Sigmoid colon (tissue), 7 donors: ENCODE measurements around the gene DIS3L2. TPM values are rescaled to one million over a fixed set of nuclear protein-coding genes. Genes with fewer than 3 reads are reported as not detected.

Source experiments
- DNase-seq: peaks from one replicate; pipeline ENCODE4 v3.0.0-alpha.2; 2019
- H3K27ac ChIP-seq, 4 donors: fragments of 200-600 bp; sonication (generic); one replicate each; pipeline ENCODE4 v1.5.1; 2016 to 2019; ENCODE audit warnings: mild to moderate bottlenecking in 1 of 4
- H3K27me3 ChIP-seq, 3 donors: fragments of 200-600 bp; sonication (generic); one replicate each; pipeline ENCODE4 v1.5.1; 2019; ENCODE audit warnings: mild to moderate bottlenecking in 1 of 3
- H3K36me3 ChIP-seq, 4 donors: fragments of 200-600 bp; sonication (generic); one replicate each; pipeline ENCODE4 v1.5.1; 2016 to 2019
- H3K4me1 ChIP-seq, 4 donors: fragments of 200-600 bp; sonication (generic); one replicate each; pipeline ENCODE4 v1.5.1; 2017 to 2019
- H3K4me3 ChIP-seq, 4 donors: fragments of 200-600 bp; sonication (generic); one replicate each; pipeline ENCODE4 v1.5.1; 2017 to 2019; ENCODE audit warnings: mild to moderate bottlenecking in 2 of 4, moderate library complexity in 1 of 4
- H3K9me3 ChIP-seq, 4 donors: fragments of 200-600 bp in 3 of 4; sonication (generic) in 3 of 4; one replicate each; pipeline versions ENCODE4 v1.5.1 to v1.6.1; 2013 to 2019
- EP300 ChIP-seq, 4 donors: sonication (generic); formaldehyde crosslinking; IDR thresholded peaks; one replicate each; pipeline ENCODE4 v1.6.1; 2017; ENCODE audit warnings: antibody characterized with exemption in 4 of 4
- POLR2A ChIP-seq, 2 donors: fragments of 450-650 bp; IDR thresholded peaks; one replicate each; pipeline ENCODE4 v1.6.1; 2016; ENCODE audit warnings: antibody characterized with exemption in 2 of 2, mild to moderate bottlenecking in 2 of 2, moderate library complexity in 2 of 2
- POLR2AphosphoS5 ChIP-seq, 4 donors: sonication (generic); formaldehyde crosslinking; IDR thresholded peaks; one replicate each; pipeline ENCODE4 v1.6.1; 2017; ENCODE audit warnings: antibody characterized with exemption in 4 of 4
- WGBS, 2 donors: extraction: QIAGEN DNeasy Blood & Tissue Kit; methylation state at CpG; one replicate each; pipeline ENCODE4 v1.1.7; 2013; 5-methylcytosine and 5-hydroxymethylcytosine counted together
- intact Hi-C: fragments of 100-400 bp; cut with DNase I; formaldehyde crosslinking; loops from one replicate; pipeline ENCODE4 v1.15.1; 2023
- polyA plus RNA-seq, 3 donors: library from polyadenylated mRNA; stranded (reverse); fragments of 200-250 nt; gene quantifications; one replicate each; pipeline ENCODE4 v1.2.3, GENCODE V29; 2013
- total RNA-seq, 4 donors: library from RNA; depleted of rRNA; stranded (reverse); fragments of >200 nt; gene quantifications; one replicate each; pipeline ENCODE4 v1.1.0, GENCODE V29; 2016
- TF ChIP-seq, protein P1 (sequence below), 4 experiments: fragments of 450-650 bp in 3 of 4; fragments of 200-600 bp in 1 of 4; IDR thresholded peaks; one replicate each; pipeline ENCODE4 v1.5.1; 2016 to 2019; ENCODE audit warnings: antibody characterized with exemption in 4 of 4, mild to moderate bottlenecking in 3 of 4, moderate library complexity in 2 of 4
- donor health status: healthy with polysubstance abuse.
- donor health status: Bipolar disorder and iron deficiency.
- donor health status: healthy.

DIS3L2 gene
- total and polyA plus RNA-seq, 7 donors = 8.8 to 37.9 (median 22.5) TPM

DNA sequence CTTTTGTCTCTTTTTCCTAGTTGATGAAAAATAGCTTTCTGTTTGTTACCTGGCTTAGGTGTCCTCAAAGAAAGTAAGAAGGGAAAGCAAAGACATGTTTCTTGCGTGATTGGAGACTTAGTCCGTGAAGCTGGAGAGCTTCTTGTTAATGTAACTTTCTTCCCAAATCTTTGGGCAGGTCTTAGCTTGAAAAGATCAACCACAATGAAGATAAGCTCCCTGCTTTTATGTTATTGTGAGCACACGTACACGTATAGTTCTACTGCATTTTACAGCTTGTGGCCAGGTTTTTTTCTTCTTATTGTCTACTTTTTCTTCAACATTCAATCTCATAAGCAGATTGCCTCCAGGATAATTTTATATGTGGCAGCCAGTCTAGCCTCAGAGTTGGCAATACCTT lies 99.8 kb downstream of the DIS3L2 start:
- DNase-seq = no peak
- 89 to 93% methylated on average over 4 of the region's 4 CpGs for WGBS, 2 donors
- Histone ChIP-seq H3K27me3 (no peaks in the 10 kb centered on the region), H3K4me1 (peaks cover 0 to 10% (median 9%) of the 10 kb centered on the region in 4 donors), H3K9me3 (no peaks in the 10 kb centered on the region), H3K27ac (no peak overlapping the region), H3K4me3 (no peak overlapping the region), H3K36me3 (no peaks in the 10 kb centered on the region)
- no peak for TF ChIP-seq EP300 (IDR thresholded peaks at IDR 0.05)
- TF ChIP-seq POLR2AphosphoS5 (IDR thresholded peaks at IDR 0.05) = no peak
- TF ChIP-seq POLR2A (IDR thresholded peaks at IDR 0.05) = no peak
- TF ChIP-seq, protein P1, sequence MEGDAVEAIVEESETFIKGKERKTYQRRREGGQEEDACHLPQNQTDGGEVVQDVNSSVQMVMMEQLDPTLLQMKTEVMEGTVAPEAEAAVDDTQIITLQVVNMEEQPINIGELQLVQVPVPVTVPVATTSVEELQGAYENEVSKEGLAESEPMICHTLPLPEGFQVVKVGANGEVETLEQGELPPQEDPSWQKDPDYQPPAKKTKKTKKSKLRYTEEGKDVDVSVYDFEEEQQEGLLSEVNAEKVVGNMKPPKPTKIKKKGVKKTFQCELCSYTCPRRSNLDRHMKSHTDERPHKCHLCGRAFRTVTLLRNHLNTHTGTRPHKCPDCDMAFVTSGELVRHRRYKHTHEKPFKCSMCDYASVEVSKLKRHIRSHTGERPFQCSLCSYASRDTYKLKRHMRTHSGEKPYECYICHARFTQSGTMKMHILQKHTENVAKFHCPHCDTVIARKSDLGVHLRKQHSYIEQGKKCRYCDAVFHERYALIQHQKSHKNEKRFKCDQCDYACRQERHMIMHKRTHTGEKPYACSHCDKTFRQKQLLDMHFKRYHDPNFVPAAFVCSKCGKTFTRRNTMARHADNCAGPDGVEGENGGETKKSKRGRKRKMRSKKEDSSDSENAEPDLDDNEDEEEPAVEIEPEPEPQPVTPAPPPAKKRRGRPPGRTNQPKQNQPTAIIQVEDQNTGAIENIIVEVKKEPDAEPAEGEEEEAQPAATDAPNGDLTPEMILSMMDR (IDR thresholded peaks at IDR 0.05) = no peak
- intact Hi-C loops = no loop called here

DNA sequence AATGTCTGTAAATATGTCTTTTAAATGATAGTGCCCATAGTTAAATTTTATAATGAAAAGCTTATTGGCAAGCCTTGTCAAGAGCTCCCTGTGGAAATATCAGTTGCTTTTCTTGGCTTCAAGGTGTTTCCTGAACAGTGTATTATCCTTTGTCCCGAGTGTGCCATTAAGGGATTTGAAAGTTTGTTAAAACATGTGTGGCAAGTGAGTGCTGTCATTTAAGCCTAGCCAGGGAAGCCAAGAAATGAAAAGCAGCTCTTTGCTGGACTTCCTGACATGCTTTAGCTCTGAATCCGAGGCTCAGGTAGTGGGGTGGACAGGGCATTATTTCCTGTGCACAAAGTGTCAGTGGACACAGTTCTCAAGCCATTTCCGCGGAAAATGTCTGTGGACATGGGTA lies 111.5 kb downstream of the DIS3L2 start:
- Histone ChIP-seq H3K27me3 (no peaks in the 10 kb centered on the region), H3K36me3 (no peaks in the 10 kb centered on the region), H3K27ac (no peak overlapping the region), H3K4me3 (no peak overlapping the region), H3K9me3 (no peaks in the 10 kb centered on the region), H3K4me1 (no peaks in the 10 kb centered on the region)
- WGBS, 2 donors = 69 to 73% methylated on average over 4 of the region's 4 CpGs
- TF ChIP-seq POLR2AphosphoS5 (IDR thresholded peaks at IDR 0.05) (no peak), EP300 (IDR thresholded peaks at IDR 0.05) (no peak), POLR2A (IDR thresholded peaks at IDR 0.05) (no peak)
- TF ChIP-seq, protein P1 (IDR thresholded peaks at IDR 0.05) = no peak
- intact Hi-C loops = no loop called here
- no peak for DNase-seq

DNA sequence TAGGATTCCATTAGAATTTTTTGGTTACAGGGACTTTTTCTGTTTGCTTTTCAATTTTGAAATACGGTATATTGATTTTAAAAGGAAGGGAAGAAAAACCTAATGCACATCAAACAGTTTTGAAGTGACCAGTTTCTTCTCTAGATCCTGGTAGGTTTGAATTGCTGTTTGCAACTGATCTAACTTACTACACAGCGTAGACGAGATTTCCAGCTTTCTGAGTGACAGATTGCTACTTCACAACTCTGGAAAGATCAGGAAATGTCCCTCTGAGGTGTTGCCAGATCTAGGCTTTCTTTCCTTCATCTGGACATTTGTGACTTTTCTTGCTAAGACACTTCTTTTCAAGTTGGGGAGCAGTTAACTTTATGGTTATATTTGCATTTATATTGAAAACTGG lies 112.2 kb downstream of the DIS3L2 start:
- no peaks in the 10 kb centered on the region for H3K36me3 ChIP-seq
- DNase-seq = no peak
- no peak overlapping the region for H3K4me3 ChIP-seq
- H3K27ac ChIP-seq = no peak overlapping the region
- no peaks in the 10 kb centered on the region for H3K4me1 ChIP-seq
- H3K9me3 ChIP-seq = no peaks in the 10 kb centered on the region
- H3K27me3 ChIP-seq = no peaks in the 10 kb centered on the region
- 83 to 89% methylated on average over 3 of the region's 3 CpGs for WGBS, 2 donors
- TF ChIP-seq EP300 (IDR thresholded peaks at IDR 0.05) = no peak
- no peak for TF ChIP-seq POLR2A (IDR thresholded peaks at IDR 0.05)
- TF ChIP-seq, protein P1 (IDR thresholded peaks at IDR 0.05) = no peak
- TF ChIP-seq POLR2AphosphoS5 (IDR thresholded peaks at IDR 0.05) = no peak
- intact Hi-C loops = no loop called here

DNA sequence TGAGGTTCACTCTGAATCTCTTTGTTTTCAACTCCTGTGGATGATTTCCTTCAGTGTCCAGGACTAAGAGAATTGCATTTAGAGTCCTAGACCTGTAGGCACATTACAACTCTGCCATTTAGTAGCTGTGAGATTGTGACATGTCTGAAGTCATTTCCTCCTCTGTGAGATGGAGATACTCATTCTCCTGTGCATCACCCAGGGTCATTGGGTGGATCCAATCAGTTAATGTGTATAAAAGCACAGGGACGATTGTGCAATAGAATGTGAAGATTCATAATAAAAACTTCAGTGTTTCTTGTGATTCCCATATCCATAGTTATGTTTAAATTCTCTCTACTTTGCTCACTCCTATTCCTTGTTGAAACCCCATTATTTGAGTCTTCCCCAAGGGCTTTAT lies 113.6 kb downstream of the DIS3L2 start:
- H3K4me1 ChIP-seq = no peaks in the 10 kb centered on the region
- H3K27ac ChIP-seq = no peak overlapping the region
- H3K4me3 ChIP-seq = no peak overlapping the region
- DNase-seq = no peak
- no peaks in the 10 kb centered on the region for H3K36me3 ChIP-seq
- H3K27me3 ChIP-seq = no peaks in the 10 kb centered on the region
- WGBS, 2 donors = 63 to 82% methylated on average over 1 of the region's 1 CpG
- intact Hi-C loops = no loop called here
- no peaks in the 10 kb centered on the region for H3K9me3 ChIP-seq
- no peak for TF ChIP-seq POLR2AphosphoS5 (IDR thresholded peaks at IDR 0.05)
- no peak for TF ChIP-seq EP300 (IDR thresholded peaks at IDR 0.05)

DNA sequence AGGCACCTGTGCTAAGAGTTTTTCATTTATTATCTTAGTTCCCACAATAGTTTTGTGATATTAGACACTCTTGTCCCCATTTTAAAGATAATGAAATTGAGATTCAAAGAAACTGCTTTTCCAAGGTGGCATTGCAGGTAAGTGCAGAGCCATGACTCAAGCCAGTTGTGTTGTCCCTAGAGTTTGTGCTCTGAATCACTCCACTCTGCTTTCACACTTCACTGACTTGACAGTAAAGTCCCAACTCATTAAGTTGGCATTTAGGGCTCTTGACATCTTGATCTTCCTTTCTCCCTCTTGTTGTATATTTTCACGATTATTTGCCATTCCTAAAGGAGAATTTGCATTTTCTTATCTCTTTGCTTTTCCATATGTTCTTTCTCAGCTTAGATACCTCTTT lies 114.3 kb downstream of the DIS3L2 start:
- DNase-seq = no peak
- 93 to 96% methylated on average over 1 of the region's 1 CpG for WGBS, 2 donors
- TF ChIP-seq, protein P1 (IDR thresholded peaks at IDR 0.05) = no peak
- TF ChIP-seq POLR2A (IDR thresholded peaks at IDR 0.05) (no peak), EP300 (IDR thresholded peaks at IDR 0.05) (no peak), POLR2AphosphoS5 (IDR thresholded peaks at IDR 0.05) (no peak)
- Histone ChIP-seq H3K4me1 (no peaks in the 10 kb centered on the region), H3K27ac (no peak overlapping the region), H3K36me3 (no peaks in the 10 kb centered on the region), H3K27me3 (no peaks in the 10 kb centered on the region), H3K4me3 (no peak overlapping the region), H3K9me3 (no peaks in the 10 kb centered on the region)
- intact Hi-C loops = no loop called here
